Astrocyte of the hippocampus (primary cell): ENCODE results near the gene SEPTIN10.

Experiments
- DNase-seq: peaks from one replicate; pipeline ENCODE4 v3.0.0; 2011; ENCODE audit warnings: low read depth, low spot score

The SEPTIN10 gene

DNA sequence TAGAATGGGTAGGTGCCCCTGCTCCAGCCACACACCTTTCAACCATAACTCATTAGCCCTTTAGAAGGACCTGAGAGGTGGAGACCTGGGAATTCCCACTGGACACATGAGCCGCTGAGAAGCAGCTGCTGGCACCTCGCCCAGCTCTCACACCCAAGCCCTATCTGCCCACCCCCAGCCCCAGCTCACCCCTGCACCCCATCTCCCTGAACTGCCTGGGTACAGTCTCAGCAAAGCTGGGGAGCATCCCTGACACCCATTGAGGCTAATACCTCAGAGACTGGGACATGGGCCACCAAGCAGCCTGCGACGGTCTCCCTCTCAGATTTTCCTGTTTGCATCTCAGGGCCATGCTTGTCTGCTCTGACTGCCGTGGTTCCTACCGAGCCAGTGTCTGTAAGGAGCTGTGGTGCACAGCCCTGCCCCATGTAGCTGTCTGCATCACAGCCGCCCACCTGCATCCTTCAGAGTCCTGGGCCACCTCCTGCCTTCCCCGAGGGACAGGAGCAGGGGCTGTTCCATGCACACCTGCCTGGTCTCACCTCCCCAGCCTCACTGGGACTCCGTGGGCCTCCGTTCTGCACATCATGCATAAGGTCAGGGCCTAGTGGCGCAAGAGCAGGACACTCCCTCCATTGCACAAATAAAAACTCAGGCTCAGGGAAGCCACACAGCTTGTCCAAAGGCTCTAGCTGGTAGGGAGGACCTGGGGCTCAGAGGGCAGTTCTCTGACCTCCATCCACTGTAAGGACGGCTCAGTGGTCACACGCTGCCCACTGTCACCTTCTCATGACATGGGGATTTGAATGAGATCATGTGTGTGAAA is 90.0 kb downstream of the SEPTIN10 start:
- no peak for DNase-seq

GRCh38 chr2:109523121-109523520 is 90.6 kb downstream of the SEPTIN10 start:
- DNase-seq, result no peak

- DNase-seq, result no peak
These were observed 91.7 kb downstream of the SEPTIN10 start for GRCh38 chr2:109522063-109522374.

GRCh38 chr2:109521233-109522062 is 92.3 kb downstream of the SEPTIN10 start:
- peak; percentile 16 for DNase-seq

- DNase-seq, result no peak
These were observed 94.3 kb downstream of the SEPTIN10 start for GRCh38 chr2:109519513-109519912.

DNA sequence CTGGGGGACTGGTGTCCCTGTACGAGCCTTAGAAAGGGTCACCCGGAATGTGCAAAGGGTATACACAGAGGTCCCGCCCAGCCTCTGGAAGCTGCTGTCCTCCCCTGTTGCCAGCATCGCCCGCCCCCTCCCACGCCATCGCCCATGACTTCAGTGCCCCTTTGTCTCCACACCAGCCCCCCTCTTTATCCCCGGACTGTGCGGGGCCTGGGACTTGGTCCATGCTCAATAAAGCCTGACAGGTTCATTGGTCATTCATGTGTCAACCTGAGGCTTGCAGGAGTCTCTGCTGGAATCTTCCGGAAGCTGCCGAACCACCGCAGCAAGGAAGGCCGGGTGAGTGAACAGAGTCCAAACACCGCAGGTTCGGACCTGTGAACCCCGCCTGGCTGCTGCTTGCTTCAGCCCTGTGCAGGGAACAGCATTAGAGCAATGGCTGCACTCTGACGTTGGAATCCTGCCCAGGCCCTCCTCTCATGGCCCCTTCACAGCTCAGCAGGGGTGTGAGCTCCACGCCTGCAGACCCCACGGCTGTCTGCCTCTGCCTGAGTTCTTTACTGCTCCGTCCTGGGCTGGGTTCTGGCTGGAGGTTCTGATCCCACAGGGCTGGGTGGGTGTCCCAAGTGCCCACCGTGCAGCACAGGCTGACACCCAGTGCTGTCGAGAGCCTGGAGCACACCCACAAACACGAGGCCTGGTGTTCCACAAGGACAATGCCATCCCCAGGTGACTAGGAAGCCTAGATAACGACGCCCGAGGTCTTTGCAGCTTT is 96.5 kb downstream of the SEPTIN10 start:
- no peak for DNase-seq

- DNase-seq, result peak; percentile 77
These were observed 97.2 kb downstream of the SEPTIN10 start for GRCh38 chr2:109516445-109517117.

DNA sequence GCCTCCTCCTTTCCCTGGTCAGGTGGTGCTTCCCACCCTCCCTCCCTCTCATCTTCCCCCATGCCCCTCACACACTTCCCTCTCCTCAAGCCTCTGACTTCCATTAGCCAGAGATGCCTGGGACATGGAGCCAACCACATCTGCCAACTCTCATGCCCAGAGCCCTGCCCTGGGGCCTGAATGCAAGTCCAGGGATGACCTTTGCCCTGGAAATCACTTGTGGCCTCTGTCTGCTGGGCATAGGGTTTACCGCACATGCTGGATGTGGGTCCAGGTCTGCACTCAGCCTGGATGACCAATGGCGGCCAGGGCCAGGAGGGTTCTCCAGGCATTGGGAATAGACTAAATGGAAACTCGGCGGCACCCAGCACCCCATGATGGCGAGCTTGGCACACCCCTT is 98.9 kb downstream of the SEPTIN10 start:
- no peak for DNase-seq

DNA sequence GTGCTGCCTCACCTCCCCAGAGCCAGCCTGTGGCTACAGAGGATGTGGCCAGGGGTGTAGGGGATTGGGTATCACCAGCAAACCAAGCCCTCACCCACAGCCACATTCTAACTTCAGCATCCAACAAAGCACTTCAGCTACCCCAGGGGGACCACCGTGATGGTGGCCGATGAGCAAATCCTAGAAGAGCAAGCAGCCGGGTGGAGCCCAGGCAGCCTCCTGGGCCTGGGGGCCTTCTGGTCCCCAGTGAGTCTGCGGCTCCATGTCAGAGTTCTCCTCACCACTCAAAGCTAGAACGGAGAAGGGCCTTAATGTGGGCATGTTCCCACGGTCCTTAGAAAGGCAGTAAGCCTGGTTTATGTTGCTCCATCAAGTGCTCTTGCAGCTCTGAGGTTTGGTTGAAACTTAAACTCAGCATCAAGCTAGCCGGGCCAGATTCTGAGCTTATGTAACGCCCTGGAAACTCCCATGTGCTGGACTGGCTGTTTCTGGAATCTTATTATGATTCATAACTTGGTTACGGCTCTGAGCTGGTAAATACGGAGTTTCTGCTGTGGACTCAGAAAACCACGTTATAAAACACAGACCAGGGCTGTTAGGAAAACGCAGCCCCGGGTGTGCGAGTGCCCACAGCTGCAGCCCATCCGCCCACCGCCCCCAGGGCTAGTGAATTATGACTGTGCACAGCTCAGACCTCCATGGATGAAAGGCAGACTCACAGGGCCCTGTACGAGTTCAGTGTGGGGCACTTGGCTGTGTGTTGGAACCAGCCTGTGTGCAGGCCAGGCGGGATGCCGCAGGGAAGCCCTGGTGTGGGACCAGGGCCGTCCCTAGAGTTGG is 99.8 kb downstream of the SEPTIN10 start:
- peak; percentile 67 for DNase-seq

- DNase-seq, result no peak
These were observed 100.5 kb downstream of the SEPTIN10 start for GRCh38 chr2:109513230-109513629.

GRCh38 chr2:109512076-109512475 is 101.7 kb downstream of the SEPTIN10 start:
- DNase-seq, result no peak

DNA sequence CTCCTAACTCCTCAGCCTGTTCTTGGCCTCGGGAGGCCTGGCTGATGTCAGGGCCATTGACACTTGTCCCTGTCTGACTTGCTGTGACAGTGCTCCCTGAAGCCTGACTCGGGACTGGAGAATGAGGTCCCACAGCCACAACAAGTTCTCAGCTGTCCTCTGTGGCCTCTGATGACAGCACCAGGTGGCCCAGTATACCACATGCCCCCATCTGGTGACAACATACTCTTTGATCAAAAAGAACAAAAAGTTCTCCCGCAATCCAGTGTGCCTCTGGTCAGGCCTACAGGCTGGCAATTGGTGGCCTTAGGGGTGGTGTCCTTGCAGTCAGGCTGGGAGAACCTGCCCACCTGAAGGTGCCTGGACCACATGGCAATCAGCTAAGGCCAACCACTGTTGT is 102.6 kb downstream of the SEPTIN10 start:
- DNase-seq, result no peak

- peak; percentile 90 for DNase-seq
These were observed 103.4 kb downstream of the SEPTIN10 start for GRCh38 chr2:109510136-109511028.

DNA sequence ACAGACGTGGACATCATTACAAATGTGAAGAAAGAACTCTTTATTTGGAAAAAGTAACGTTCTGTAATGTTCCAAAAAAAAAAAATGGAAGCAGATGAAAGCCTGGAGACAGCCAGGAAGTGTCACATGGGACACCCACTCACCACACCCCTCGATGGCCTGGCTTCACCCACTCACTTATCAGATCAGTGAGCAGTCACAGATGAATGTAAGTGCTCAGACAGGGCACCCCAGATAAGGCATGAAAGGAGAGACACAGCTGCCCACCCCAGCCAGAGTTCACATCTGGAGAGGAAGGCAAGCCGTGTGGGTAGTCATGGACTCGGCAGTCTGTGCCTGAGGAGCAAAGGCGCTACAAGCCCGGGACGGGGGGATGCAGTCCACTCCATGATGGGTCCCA is 105.2 kb downstream of the SEPTIN10 start:
- DNase-seq, result no peak

- DNase-seq, result no peak
These were observed 105.9 kb downstream of the SEPTIN10 start for GRCh38 chr2:109507828-109508227.

GRCh38 chr2:109507217-109507616 is 106.5 kb downstream of the SEPTIN10 start:
- no peak for DNase-seq

GRCh38 chr2:109503191-109503590 is 110.6 kb downstream of the SEPTIN10 start:
- DNase-seq, result no peak

DNA sequence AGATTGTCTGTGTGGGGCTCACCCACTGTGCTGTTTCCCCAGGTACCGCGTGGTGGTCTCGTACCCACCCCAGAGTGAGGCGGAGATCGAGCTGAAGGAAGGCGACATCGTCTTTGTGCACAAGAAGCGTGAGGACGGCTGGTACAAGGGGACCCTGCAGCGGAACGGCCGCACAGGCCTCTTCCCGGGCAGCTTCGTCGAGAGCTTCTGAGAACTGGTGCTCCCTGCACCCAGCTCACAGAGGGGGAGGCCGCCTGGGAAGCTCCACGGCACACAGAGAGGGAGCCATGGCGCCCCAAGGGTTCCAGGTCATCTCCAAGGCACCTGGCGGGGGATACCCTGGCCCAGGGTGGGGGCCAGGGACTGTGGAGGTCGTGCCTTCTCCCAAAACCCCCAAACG is 112.3 kb downstream of the SEPTIN10 start:
- DNase-seq, result no peak

- DNase-seq, result no peak
These were observed 112.9 kb downstream of the SEPTIN10 start for GRCh38 chr2:109500910-109501309.

GRCh38 chr2:109499566-109499965 is 114.2 kb downstream of the SEPTIN10 start:
- no peak for DNase-seq
